T-helper 1 cell treated with Interleukin-12 subunit alpha and Interleukin-12 subunit beta and Interleukin-4 antibody, amounts not matched to agents 30 μg/mL and 1 μg/mL, for 36 hours (primary cell): Measurements from ENCODE around the gene ADAMTS12.
"Not testable (repeated sequence)": the region's sequence is repeated elsewhere in the genome, so short reads cannot be mapped to it uniquely, and the experiment has no call there.

ENCODE experiments used
- H3K27ac Mint-ChIP-seq: one replicate; pipeline ENCODE4 v1.8.0; 2021; ENCODE audit warnings: mild to moderate bottlenecking, mixed read lengths
- H3K27me3 Mint-ChIP-seq: one replicate; pipeline ENCODE4 v1.8.0; 2021; ENCODE audit warnings: low read depth, mixed read lengths
- H3K36me3 Mint-ChIP-seq: one replicate; pipeline ENCODE4 v1.8.0; 2021; ENCODE audit warnings: low read depth, mixed read lengths
- H3K4me1 Mint-ChIP-seq: one replicate; pipeline ENCODE4 v1.8.0; 2021; ENCODE audit warnings: low read depth, mixed read lengths
- H3K4me3 Mint-ChIP-seq: one replicate; pipeline ENCODE4 v1.8.0; 2021; ENCODE audit warnings: mild to moderate bottlenecking, moderate library complexity, mixed read lengths
- H3K9me3 Mint-ChIP-seq: one replicate; pipeline ENCODE4 v1.8.0; 2021; ENCODE audit warnings: mixed read lengths

ADAMTS12 gene

GRCh38 chr5:33524476-33524875 lies 367.3 kb downstream of the ADAMTS12 start:
- H3K27ac Mint-ChIP-seq: no peak overlapping the region
- H3K4me1 Mint-ChIP-seq: no peaks in the 10 kb centered on the region
- no peaks in the 10 kb centered on the region for H3K9me3 Mint-ChIP-seq
- H3K4me3 Mint-ChIP-seq: no peak overlapping the region
- H3K27me3 Mint-ChIP-seq: no peaks in the 10 kb centered on the region
- H3K36me3 Mint-ChIP-seq: no peaks in the 10 kb centered on the region

GRCh38 chr5:33523208-33523771 lies 368.5 kb downstream of the ADAMTS12 start:
- Mint-ChIP-seq H3K27me3 (no peaks in the 10 kb centered on the region), H3K27ac (no peak overlapping the region), H3K9me3 (no peaks in the 10 kb centered on the region), H3K4me3 (no peak overlapping the region), H3K36me3 (no peaks in the 10 kb centered on the region), H3K4me1 (no peaks in the 10 kb centered on the region)

GRCh38 chr5:33516421-33516820 lies 375.4 kb downstream of the ADAMTS12 start:
- H3K27ac Mint-ChIP-seq: no peak overlapping the region
- no peak overlapping the region for H3K4me3 Mint-ChIP-seq
- H3K27me3 Mint-ChIP-seq: no peaks in the 10 kb centered on the region
- H3K36me3 Mint-ChIP-seq: no peaks in the 10 kb centered on the region
- no peaks in the 10 kb centered on the region for H3K9me3 Mint-ChIP-seq
- no peaks in the 10 kb centered on the region for H3K4me1 Mint-ChIP-seq

- H3K4me3 Mint-ChIP-seq, H3K4me1 Mint-ChIP-seq, H3K27ac Mint-ChIP-seq, H3K27me3 Mint-ChIP-seq, H3K9me3 Mint-ChIP-seq, H3K36me3 Mint-ChIP-seq: not testable (repeated sequence)
Measured at GRCh38 chr5:33515366-33515765, 376.4 kb downstream of the ADAMTS12 start.

GRCh38 chr5:33513462-33514185 lies 378.2 kb downstream of the ADAMTS12 start:
- H3K27me3 Mint-ChIP-seq: no peaks in the 10 kb centered on the region
- H3K4me3 Mint-ChIP-seq: no peak overlapping the region
- H3K9me3 Mint-ChIP-seq: no peaks in the 10 kb centered on the region
- H3K27ac Mint-ChIP-seq: no peak overlapping the region
- no peaks in the 10 kb centered on the region for H3K4me1 Mint-ChIP-seq
- H3K36me3 Mint-ChIP-seq: no peaks in the 10 kb centered on the region

- no peaks in the 10 kb centered on the region for H3K4me1 Mint-ChIP-seq
- H3K9me3 Mint-ChIP-seq: no peaks in the 10 kb centered on the region
- H3K27ac Mint-ChIP-seq: no peak overlapping the region
- H3K27me3 Mint-ChIP-seq: no peaks in the 10 kb centered on the region
- H3K4me3 Mint-ChIP-seq: no peak overlapping the region
- no peaks in the 10 kb centered on the region for H3K36me3 Mint-ChIP-seq
Measured at GRCh38 chr5:33509036-33509435, 382.8 kb downstream of the ADAMTS12 start.

GRCh38 chr5:33507426-33507825 lies 384.4 kb downstream of the ADAMTS12 start:
- no peak overlapping the region for H3K27ac Mint-ChIP-seq
- H3K36me3 Mint-ChIP-seq: no peaks in the 10 kb centered on the region
- H3K27me3 Mint-ChIP-seq: no peaks in the 10 kb centered on the region

GRCh38 chr5:33504570-33504969 lies 387.2 kb downstream of the ADAMTS12 start:
- H3K9me3 Mint-ChIP-seq: no peaks in the 10 kb centered on the region
- no peaks in the 10 kb centered on the region for H3K36me3 Mint-ChIP-seq
- no peak overlapping the region for H3K4me3 Mint-ChIP-seq
- no peaks in the 10 kb centered on the region for H3K4me1 Mint-ChIP-seq
- no peak overlapping the region for H3K27ac Mint-ChIP-seq
- H3K27me3 Mint-ChIP-seq: no peaks in the 10 kb centered on the region

More at GRCh38 chr5:33507426-33507825, 384.4 kb downstream of the ADAMTS12 start:
- Mint-ChIP-seq H3K9me3 (no peaks in the 10 kb centered on the region), H3K4me1 (no peaks in the 10 kb centered on the region), H3K4me3 (no peak overlapping the region)

- Mint-ChIP-seq H3K4me1 (no peaks in the 10 kb centered on the region), H3K4me3 (no peak overlapping the region), H3K27ac (no peak overlapping the region), H3K36me3 (no peaks in the 10 kb centered on the region), H3K27me3 (no peaks in the 10 kb centered on the region), H3K9me3 (no peaks in the 10 kb centered on the region)
Measured at GRCh38 chr5:33501899-33502298, 389.9 kb downstream of the ADAMTS12 start.

GRCh38 chr5:33501260-33501659 lies 390.5 kb downstream of the ADAMTS12 start:
- Mint-ChIP-seq H3K9me3 (no peaks in the 10 kb centered on the region), H3K4me3 (no peak overlapping the region), H3K36me3 (no peaks in the 10 kb centered on the region), H3K27me3 (no peaks in the 10 kb centered on the region), H3K4me1 (no peaks in the 10 kb centered on the region), H3K27ac (no peak overlapping the region)

- H3K27me3 Mint-ChIP-seq: peaks cover 3% of the 10 kb centered on the region
- H3K36me3 Mint-ChIP-seq: no peaks in the 10 kb centered on the region
- no peak overlapping the region for H3K4me3 Mint-ChIP-seq
- H3K9me3 Mint-ChIP-seq: no peaks in the 10 kb centered on the region
- H3K4me1 Mint-ChIP-seq: no peaks in the 10 kb centered on the region
- no peak overlapping the region for H3K27ac Mint-ChIP-seq
Measured at GRCh38 chr5:33494466-33494865, 397.3 kb downstream of the ADAMTS12 start.

- Mint-ChIP-seq H3K4me3 (no peak overlapping the region), H3K27me3 (peaks cover 3% of the 10 kb centered on the region), H3K9me3 (no peaks in the 10 kb centered on the region), H3K36me3 (no peaks in the 10 kb centered on the region), H3K27ac (no peak overlapping the region), H3K4me1 (no peaks in the 10 kb centered on the region)
Measured at GRCh38 chr5:33491941-33492340, 399.8 kb downstream of the ADAMTS12 start.

GRCh38 chr5:33490071-33490665 lies 401.6 kb downstream of the ADAMTS12 start:
- H3K4me1 Mint-ChIP-seq: no peaks in the 10 kb centered on the region
- no peak overlapping the region for H3K27ac Mint-ChIP-seq
- no peaks in the 10 kb centered on the region for H3K9me3 Mint-ChIP-seq
- no peak overlapping the region for H3K4me3 Mint-ChIP-seq
- H3K36me3 Mint-ChIP-seq: no peaks in the 10 kb centered on the region
- H3K27me3 Mint-ChIP-seq: peaks cover 3% of the 10 kb centered on the region

GRCh38 chr5:33489481-33490067 lies 402.2 kb downstream of the ADAMTS12 start:
- Mint-ChIP-seq H3K27ac (no peak overlapping the region), H3K9me3 (no peaks in the 10 kb centered on the region), H3K36me3 (no peaks in the 10 kb centered on the region), H3K4me3 (no peak overlapping the region), H3K4me1 (no peaks in the 10 kb centered on the region), H3K27me3 (peaks cover 3% of the 10 kb centered on the region)
